HG03342 (cell line): ENCODE data around the gene PSMC3.

Experiments
- ATAC-seq: cut with Tn5 transposase; IDR thresholded peaks from one replicate; pipeline ENCODE4 v1.9.1; 2021; ENCODE audit warnings: mild to moderate bottlenecking, moderate library complexity; ENCODE audit not compliant: unreplicated experiment

Gene PSMC3

GRCh38 chr11:47395223-47396048, 30.8 kb downstream of the PSMC3 start:
- no peak for ATAC-seq

- ATAC-seq: peak; percentile 70
These were observed 31.7 kb downstream of the PSMC3 start for GRCh38 chr11:47394322-47395222.

DNA sequence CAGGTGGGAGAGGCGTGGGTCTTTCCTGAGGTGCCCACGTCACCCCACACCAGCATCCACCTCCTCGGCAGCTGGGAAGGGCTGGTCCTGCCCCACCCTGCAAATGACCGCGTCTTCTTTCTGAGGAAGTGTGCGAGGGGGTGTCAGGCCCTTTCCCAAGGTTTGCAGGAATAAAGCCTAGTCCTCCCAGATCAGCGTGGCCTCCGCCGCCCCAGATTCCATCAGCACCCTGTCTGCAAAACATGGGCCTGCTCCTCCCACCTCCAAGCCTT, 32.3 kb downstream of the PSMC3 start:
- no peak for ATAC-seq

DNA sequence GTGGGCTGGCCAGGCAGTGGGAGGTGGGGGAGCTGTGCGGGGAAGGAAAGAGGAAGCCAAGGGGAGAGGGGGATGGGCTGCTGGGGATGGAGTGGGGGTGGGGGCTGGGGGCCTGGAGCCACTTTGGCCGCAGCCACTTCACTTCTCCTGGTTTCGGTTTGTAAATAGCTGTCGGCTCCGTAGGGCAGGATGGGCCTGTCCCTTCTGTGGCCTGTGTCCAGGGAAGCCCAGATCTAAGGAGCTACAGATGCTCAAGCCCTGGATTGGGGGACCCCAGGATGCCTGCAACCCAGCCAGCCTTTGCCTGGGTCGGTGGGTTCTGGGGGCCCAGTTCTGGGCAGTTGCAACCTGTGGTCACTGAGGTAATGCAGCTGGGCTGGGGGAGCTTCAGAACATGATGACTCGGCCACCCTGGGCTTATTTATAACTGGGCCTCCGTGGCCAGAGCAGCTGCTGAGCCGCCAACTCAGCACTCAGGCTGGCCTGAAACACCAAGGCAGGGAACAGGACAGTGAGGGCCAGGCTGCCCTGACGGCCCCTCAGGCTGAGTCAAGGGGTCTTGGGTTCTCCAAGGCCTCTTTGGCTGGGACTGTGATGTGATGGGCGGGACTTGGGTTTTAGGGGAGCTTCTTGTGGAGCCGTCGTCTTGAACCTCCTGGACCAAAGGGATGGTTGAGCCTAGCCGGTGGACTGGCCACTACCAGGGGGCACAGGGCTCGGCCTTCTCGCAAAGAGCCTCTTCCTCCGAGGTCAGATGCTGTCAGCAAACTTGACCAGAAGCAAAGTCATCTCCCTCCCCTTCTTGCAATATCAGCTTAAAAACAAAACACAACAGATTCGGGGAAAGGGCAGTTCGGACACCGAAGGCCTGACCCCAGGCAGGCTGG, 32.8 kb downstream of the PSMC3 start:
- no peak for ATAC-seq

GRCh38 chr11:47392546-47393162, 33.6 kb downstream of the PSMC3 start:
- ATAC-seq: no peak

- no peak for ATAC-seq
These were observed 34.4 kb downstream of the PSMC3 start for GRCh38 chr11:47391711-47392432.

- ATAC-seq: no peak
These were observed 35.1 kb downstream of the PSMC3 start for GRCh38 chr11:47391077-47391583.

- ATAC-seq: no peak
These were observed 35.8 kb downstream of the PSMC3 start for GRCh38 chr11:47390422-47390760.

GRCh38 chr11:47389577-47390421, 36.4 kb downstream of the PSMC3 start:
- no peak for ATAC-seq

DNA sequence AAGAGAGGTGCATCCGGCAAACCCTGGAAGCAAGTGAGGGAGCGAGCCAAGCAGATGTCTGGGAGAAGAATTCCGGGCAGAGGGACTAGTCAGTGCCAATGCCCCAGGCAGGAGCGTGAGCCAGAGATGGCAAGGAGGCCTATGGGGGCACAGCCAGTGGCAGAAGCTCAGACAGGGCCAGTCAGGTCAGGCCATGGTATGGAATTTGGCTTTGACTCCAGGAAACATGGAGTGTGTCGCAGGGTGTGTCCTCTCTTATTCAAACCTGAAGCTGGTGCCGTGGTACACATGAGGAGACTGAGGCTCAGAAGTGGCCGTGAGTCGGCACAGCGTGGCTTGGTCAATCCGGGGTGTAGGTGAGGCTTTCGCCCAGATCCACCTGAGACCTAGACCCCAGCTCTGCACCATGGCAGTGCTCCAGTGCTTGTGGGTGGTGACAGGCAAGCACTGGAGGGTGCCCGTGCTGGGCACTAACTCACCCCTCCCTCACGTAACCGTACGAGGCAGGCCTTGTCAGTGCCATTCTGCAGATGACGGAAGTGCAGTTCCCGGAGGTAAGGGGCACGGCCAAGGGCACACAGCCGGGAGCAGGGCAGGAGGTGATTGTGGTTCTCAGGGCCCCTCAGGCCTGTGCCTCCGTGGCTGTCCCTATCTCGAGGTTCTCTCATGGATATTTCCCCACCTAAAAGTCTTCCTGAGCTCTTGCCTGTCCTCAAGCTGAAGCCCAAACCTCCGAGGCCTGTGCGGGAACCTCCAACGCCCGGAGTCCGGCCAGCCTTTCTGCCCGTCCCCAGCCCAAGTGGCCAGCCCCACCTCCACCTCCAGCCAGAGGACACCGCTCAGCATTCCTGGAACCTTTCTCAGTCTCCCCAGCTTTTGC, 37.3 kb downstream of the PSMC3 start:
- no peak for ATAC-seq

DNA sequence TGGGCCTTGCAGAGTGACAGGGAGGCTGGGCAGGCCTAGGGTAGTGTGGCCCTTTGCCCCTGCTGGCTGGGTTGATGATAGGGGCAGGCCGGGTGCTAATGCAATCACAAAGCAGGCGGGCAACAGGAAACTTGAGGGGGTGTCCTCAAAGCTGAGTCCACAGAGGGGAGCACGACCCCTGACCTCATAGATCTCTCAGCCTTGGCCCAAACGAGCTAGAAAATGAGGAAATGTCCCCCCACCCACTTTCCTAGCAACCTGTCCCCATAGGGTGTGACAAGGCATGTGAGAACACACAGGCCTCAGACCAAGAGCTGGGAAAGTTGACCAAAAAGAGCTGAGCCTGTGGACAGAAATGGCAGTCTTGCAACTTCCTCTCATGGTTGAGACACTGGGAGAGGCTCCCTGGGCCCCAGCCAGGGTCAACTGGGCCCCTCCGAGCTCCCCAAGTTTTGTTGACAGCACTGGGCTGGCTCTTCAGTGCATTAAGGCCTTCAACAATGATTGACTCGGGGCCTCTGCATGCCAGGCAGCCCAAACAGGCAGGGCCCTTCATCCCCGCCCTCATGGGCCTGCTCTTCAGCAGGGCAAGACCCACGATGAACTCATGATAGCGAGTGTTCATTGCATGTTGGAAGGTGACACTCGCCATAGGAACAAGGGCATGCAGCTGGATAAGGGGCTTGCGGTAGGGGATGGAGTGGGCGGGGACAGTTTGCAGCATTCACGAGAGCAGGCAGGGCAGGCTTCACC, 38.1 kb downstream of the PSMC3 start:
- no peak for ATAC-seq

DNA sequence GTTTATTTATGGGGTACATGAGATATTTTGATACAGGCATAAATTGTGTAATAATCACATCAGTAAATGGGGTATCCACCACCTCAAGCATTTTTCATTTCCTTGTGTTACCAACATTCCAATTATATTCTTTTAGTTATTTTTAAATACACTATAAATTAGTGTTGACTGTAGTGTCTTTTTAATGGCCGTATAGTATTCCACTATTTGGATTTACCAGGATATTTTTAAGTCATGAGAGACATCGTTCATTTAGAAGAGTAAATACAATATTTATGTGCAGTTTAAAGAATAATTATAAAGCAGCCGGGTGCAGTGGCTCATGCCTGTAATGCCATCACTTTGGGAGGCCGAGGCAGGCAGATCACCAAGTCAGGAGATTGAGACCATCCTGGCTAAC, 41.7 kb downstream of the PSMC3 start:
- no peak for ATAC-seq

DNA sequence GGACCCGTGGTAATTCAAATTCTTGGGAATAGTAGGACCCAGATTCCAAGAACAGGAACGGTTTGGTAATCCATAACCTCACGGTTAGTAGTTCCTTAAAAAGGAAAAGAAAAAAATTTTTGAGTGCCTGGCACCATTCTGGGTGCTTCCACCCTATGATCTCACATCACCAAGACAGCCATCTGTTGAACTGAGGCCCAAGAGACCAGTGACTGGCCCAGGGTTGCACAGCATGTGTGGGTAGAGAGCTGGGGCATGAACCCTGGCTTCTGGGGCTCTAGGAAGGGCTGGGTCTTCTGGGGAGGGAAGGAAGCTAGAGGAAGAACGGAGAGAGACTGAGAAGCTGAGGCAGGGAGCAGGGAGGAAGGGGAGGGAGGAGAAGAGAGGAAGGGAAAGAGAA, 43.2 kb downstream of the PSMC3 start:
- ATAC-seq: no peak

- ATAC-seq: no peak
These were observed 46.2 kb downstream of the PSMC3 start for GRCh38 chr11:47380078-47380477.

DNA sequence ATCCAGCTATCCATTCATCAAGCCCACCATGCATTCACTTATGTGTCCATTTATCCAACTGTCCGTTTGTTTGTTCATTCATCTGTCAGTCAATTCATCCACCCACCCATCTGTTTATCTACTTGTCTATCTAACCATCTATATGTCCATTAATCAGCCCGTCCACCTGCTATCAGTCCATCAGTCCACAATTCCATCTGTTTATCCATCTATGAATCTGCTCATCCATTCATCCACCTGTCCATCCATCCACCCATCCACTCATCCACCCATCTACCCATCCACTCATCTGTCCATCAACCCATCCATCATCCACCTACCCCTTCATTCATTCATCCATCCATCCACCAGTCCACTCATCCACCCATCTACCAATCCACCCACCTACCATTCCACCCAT, 46.9 kb downstream of the PSMC3 start:
- ATAC-seq: no peak

DNA sequence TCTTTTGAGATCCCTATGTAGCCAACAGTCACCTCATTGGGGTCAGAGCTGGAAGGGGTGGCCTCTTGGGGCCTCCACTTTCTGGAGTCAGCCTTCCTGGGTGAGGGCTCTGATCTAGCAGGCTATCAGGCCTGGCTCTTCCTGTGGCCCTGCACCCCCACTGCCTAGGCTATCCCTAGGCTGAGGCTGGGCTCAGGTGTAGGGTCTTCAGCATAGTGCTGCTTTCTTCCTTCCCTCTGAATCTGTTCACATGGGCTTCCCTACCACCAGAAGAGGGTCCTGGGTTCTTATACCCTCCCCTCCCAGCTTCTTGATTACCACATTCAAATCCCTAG, 47.4 kb downstream of the PSMC3 start:
- peak; percentile 2 for ATAC-seq

- ATAC-seq: peak; percentile 87
These were observed 48.0 kb downstream of the PSMC3 start, which contains the start of gene SPI1 for GRCh38 chr11:47378010-47378835. Gene SPI1, minus strand, starts transcription at chr11:47378547. Its CDS starts 194 bp downstream, at chr11:47378353.
